Trophoblast cell (in vitro differentiated cells and primary cell): ENCODE data around the gene DNAH14.
"Not testable (repeated sequence)": the region's sequence is repeated elsewhere in the genome, so short reads cannot be mapped to it uniquely, and the experiment has no call there.

Experiments
- DNase-seq, 2 donors: peaks; one replicate each; pipeline ENCODE4 v3.0.0-alpha.2; 2016
- H2AFZ ChIP-seq: 2 replicates; pipeline ENCODE4 v1.6.1; 2013; ENCODE audit warnings: low read length, moderate library complexity, mild to moderate bottlenecking; ENCODE audit not compliant: insufficient read depth, poor library complexity
- H2AK5ac ChIP-seq: 2 replicates; pipeline ENCODE4 v1.6.1; 2013; ENCODE audit warnings: mild to moderate bottlenecking, low read length
- H2BK120ac ChIP-seq: 2 replicates; pipeline ENCODE4 v1.6.1; 2013; ENCODE audit warnings: low read length, mild to moderate bottlenecking, moderate library complexity; ENCODE audit not compliant: insufficient read depth, poor library complexity
- H2BK12ac ChIP-seq: 2 replicates; pipeline ENCODE4 v1.6.1; 2013; ENCODE audit warnings: mild to moderate bottlenecking, low read length, moderate library complexity
- H2BK5ac ChIP-seq: 2 replicates; pipeline ENCODE4 v1.6.1; 2013; ENCODE audit warnings: low read length, low read depth, moderate library complexity, mild to moderate bottlenecking; ENCODE audit not compliant: poor library complexity
- H3K14ac ChIP-seq: 2 replicates; pipeline ENCODE4 v1.6.1; 2013; ENCODE audit warnings: mild to moderate bottlenecking, low read length
- H3K18ac ChIP-seq: 2 replicates; pipeline ENCODE4 v1.6.1; 2013; ENCODE audit warnings: mild to moderate bottlenecking, low read length
- H3K23ac ChIP-seq: 2 replicates; pipeline ENCODE4 v1.6.1; 2013; ENCODE audit warnings: low read length
- H3K27ac ChIP-seq: 2 replicates; pipeline ENCODE4 v1.5.1; 2013; ENCODE audit warnings: low read depth, mild to moderate bottlenecking, inconsistent platforms, low read length, moderate library complexity
- H3K27me3 ChIP-seq: 2 replicates; pipeline ENCODE4 v1.6.1; 2013; ENCODE audit warnings: inconsistent platforms, mild to moderate bottlenecking, low read length, moderate library complexity; ENCODE audit not compliant: insufficient read depth
- H3K36me3 ChIP-seq, 2 experiments: 1 replicate in 1 of 2; 2 replicates in 1 of 2; pipeline ENCODE4 v1.6.1; 2013; ENCODE audit warnings: low read length in 2 of 2, mild to moderate bottlenecking in 2 of 2, moderate library complexity in 1 of 2; ENCODE audit not compliant: insufficient read depth in 2 of 2, control insufficient read depth in 1 of 2
- H3K4ac ChIP-seq: 2 replicates; pipeline ENCODE4 v1.6.1; 2013; ENCODE audit warnings: low read depth, mild to moderate bottlenecking, low read length, moderate library complexity
- H3K4me1 ChIP-seq, 2 experiments: 1 replicate in 1 of 2; 2 replicates in 1 of 2; pipeline ENCODE4 v1.6.1; 2013; ENCODE audit warnings: low read length in 2 of 2, mild to moderate bottlenecking in 2 of 2, moderate library complexity in 1 of 2; ENCODE audit not compliant: insufficient read depth in 2 of 2, control insufficient read depth in 1 of 2
- H3K4me2 ChIP-seq: 2 replicates; pipeline ENCODE4 v1.6.1; 2013; ENCODE audit warnings: inconsistent platforms, mild to moderate bottlenecking, low read length, moderate library complexity
- H3K4me3 ChIP-seq: 2 replicates; pipeline ENCODE4 v1.5.1; 2013; ENCODE audit warnings: mild to moderate bottlenecking, low read depth, low read length, inconsistent platforms
- H3K79me1 ChIP-seq: one replicate; pipeline ENCODE4 v1.6.1; 2013; ENCODE audit warnings: low read length
- H3K79me2 ChIP-seq: 2 replicates; pipeline ENCODE4 v1.6.1; 2013; ENCODE audit warnings: low read length, mild to moderate bottlenecking; ENCODE audit not compliant: control insufficient read depth, insufficient read depth, poor library complexity
- H3K9ac ChIP-seq: 2 replicates; pipeline ENCODE4 v1.6.1; 2013; ENCODE audit warnings: mild to moderate bottlenecking, low read length
- H3K9me3 ChIP-seq: 2 replicates; pipeline ENCODE4 v1.6.1; 2013; ENCODE audit warnings: low read depth, mild to moderate bottlenecking, control low read depth, inconsistent platforms, low read length; ENCODE audit not compliant: insufficient read depth
- H4K12ac ChIP-seq: 2 replicates; pipeline ENCODE4 v1.6.1; 2013; ENCODE audit warnings: low read depth, mild to moderate bottlenecking, low read length, moderate library complexity
- H4K8ac ChIP-seq: 2 replicates; pipeline ENCODE4 v1.6.1; 2013; ENCODE audit warnings: low read depth, mild to moderate bottlenecking, low read length, moderate library complexity
- H4K91ac ChIP-seq: one replicate; pipeline ENCODE4 v1.6.1; 2013; ENCODE audit warnings: low read depth, mild to moderate bottlenecking, low read length, moderate library complexity
- WGBS: extraction: QIAGEN DNeasy Blood & Tissue Kit; methylation state at CpG from one replicate; pipeline ENCODE4 v1.1.7; 2013; ENCODE audit warnings: missing lambda C conversion rate; ENCODE audit not compliant: insufficient read length, insufficient coverage; ENCODE audit errors: extremely low coverage; 5-methylcytosine and 5-hydroxymethylcytosine counted together

DNAH14 gene

DNA sequence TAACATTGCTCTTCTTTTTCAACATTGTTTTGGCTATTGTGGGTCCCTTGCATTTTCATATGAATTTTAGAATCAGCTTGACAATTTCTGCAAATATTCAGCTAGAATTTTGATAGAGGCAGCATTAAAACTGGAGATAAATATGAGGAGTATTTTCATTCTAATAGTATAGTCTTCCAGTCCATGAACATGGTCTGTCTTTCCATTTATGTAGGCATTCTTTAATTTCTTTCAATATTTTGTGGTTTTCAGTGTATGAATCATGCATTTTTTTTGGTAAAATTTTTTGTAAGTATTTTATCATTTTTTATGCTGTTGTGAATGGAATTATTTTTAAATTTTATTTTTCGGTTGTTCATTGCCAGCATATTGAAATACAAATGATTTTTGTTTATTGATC lies 97.2 kb downstream of the DNAH14 start:
- Histone ChIP-seq H3K4me1 (no peaks in the 10 kb centered on the region), H4K91ac (no peak overlapping the region), H3K79me2 (no peaks in the 10 kb centered on the region), H2BK5ac (no peak overlapping the region), H3K4me2 (no peak overlapping the region), H3K9me3 (no peaks in the 10 kb centered on the region), H3K27me3 (no peaks in the 10 kb centered on the region), H2BK120ac (no peak overlapping the region), H4K8ac (no peak overlapping the region), H3K9ac (no peak overlapping the region), H3K14ac (no peak overlapping the region), H3K4ac (no peak overlapping the region), H3K27ac (no peak overlapping the region), H3K23ac (no peak overlapping the region), H3K36me3 (no peaks in the 10 kb centered on the region), H3K4me3 (no peak overlapping the region), H3K18ac (no peak overlapping the region), H4K12ac (no peak overlapping the region), H3K79me1 (no peaks in the 10 kb centered on the region), H2AFZ (no peak overlapping the region), H2BK12ac (no peak overlapping the region), H2AK5ac (no peak overlapping the region)
- no peak for DNase-seq
- WGBS, result no CpG with 5 or more reads among the region's 1 CpG

- H3K79me2 ChIP-seq, H3K4ac ChIP-seq, H4K12ac ChIP-seq, H2BK5ac ChIP-seq, H4K91ac ChIP-seq, H3K9ac ChIP-seq, H3K79me1 ChIP-seq, H3K9me3 ChIP-seq, H3K14ac ChIP-seq, H3K4me1 ChIP-seq, H3K36me3 ChIP-seq, H2BK120ac ChIP-seq, H3K4me2 ChIP-seq, H3K27ac ChIP-seq, H2AK5ac ChIP-seq, H3K27me3 ChIP-seq, H3K18ac ChIP-seq, H3K23ac ChIP-seq, H2BK12ac ChIP-seq, H4K8ac ChIP-seq, H3K4me3 ChIP-seq, H2AFZ ChIP-seq, DNase-seq: not testable (repeated sequence)
- WGBS, result no CpG with 5 or more reads among the region's 1 CpG
Observed at GRCh38 chr1:225036441-225036840, 107.0 kb downstream of the DNAH14 start.

DNA sequence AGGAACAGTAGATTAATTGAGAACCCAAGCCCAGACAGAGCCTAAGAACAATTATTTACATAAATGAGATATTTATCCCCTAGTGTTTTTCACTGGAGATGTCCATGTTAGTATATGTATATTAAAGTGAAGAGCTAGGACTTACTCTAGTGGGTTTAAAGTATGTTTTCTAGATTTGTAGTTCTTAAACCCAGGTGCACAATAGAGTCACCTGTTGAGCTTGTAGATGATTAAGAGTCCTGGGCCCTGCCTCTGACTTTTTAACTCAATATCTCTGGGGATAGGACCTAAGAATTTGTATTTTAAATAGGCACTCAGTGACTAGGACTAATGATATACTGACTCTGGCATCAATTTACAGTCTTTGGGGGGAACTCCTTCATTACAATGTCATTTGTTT lies 112.8 kb downstream of the DNAH14 start:
- Histone ChIP-seq H3K9ac (no peak overlapping the region), H3K79me2 (no peaks in the 10 kb centered on the region), H3K4me3 (no peak overlapping the region), H2BK120ac (no peak overlapping the region), H3K4ac (no peak overlapping the region), H3K4me1 (no peaks in the 10 kb centered on the region), H3K27ac (no peak overlapping the region), H4K8ac (no peak overlapping the region), H3K18ac (no peak overlapping the region), H4K12ac (no peak overlapping the region), H3K79me1 (no peaks in the 10 kb centered on the region), H4K91ac (no peak overlapping the region), H3K36me3 (no peaks in the 10 kb centered on the region), H2AFZ (no peak overlapping the region), H3K9me3 (no peaks in the 10 kb centered on the region), H3K23ac (no peak overlapping the region), H2BK5ac (no peak overlapping the region), H3K4me2 (no peak overlapping the region), H2BK12ac (no peak overlapping the region), H3K14ac (no peak overlapping the region), H3K27me3 (no peaks in the 10 kb centered on the region), H2AK5ac (no peak overlapping the region)
- no peak for DNase-seq

GRCh38 chr1:225044258-225044657 lies 114.8 kb downstream of the DNAH14 start:
- H3K36me3 ChIP-seq, result no peaks in the 10 kb centered on the region
- no peaks in the 10 kb centered on the region for H3K79me1 ChIP-seq
- H2AK5ac ChIP-seq, result no peak overlapping the region
- H3K23ac ChIP-seq, result no peak overlapping the region
- H4K91ac ChIP-seq, result no peak overlapping the region
- no peak overlapping the region for H4K12ac ChIP-seq
- no peak overlapping the region for H3K4ac ChIP-seq
- H3K79me2 ChIP-seq, result no peaks in the 10 kb centered on the region
- H3K9ac ChIP-seq, result no peak overlapping the region
- no peaks in the 10 kb centered on the region for H3K9me3 ChIP-seq
- H2BK5ac ChIP-seq, result no peak overlapping the region
- H2BK12ac ChIP-seq, result no peak overlapping the region
- H2BK120ac ChIP-seq, result no peak overlapping the region
- no peak overlapping the region for H3K14ac ChIP-seq
- no peaks in the 10 kb centered on the region for H3K27me3 ChIP-seq
- no peak overlapping the region for H4K8ac ChIP-seq
- DNase-seq, result no peak
- H3K27ac ChIP-seq, result no peak overlapping the region
- H3K4me3 ChIP-seq, result no peak overlapping the region
- no peak overlapping the region for H3K4me2 ChIP-seq
- H3K18ac ChIP-seq, result no peak overlapping the region
- H3K4me1 ChIP-seq, result no peaks in the 10 kb centered on the region
- no peak overlapping the region for H2AFZ ChIP-seq

- Histone ChIP-seq H2BK12ac (no peak overlapping the region), H2AK5ac (no peak overlapping the region), H2AFZ (no peak overlapping the region), H3K9me3 (no peaks in the 10 kb centered on the region), H2BK120ac (no peak overlapping the region), H3K4ac (no peak overlapping the region), H3K9ac (no peak overlapping the region), H3K18ac (no peak overlapping the region), H3K27me3 (no peaks in the 10 kb centered on the region), H3K4me1 (no peaks in the 10 kb centered on the region), H3K79me1 (no peaks in the 10 kb centered on the region), H3K14ac (no peak overlapping the region), H4K12ac (no peak overlapping the region), H3K27ac (no peak overlapping the region), H3K36me3 (no peaks in the 10 kb centered on the region), H3K4me2 (no peak overlapping the region), H3K79me2 (no peaks in the 10 kb centered on the region), H4K91ac (no peak overlapping the region), H4K8ac (no peak overlapping the region), H3K4me3 (no peak overlapping the region), H2BK5ac (no peak overlapping the region), H3K23ac (no peak overlapping the region)
- no peak for DNase-seq
- whole genome bisulfite sequencing, result 100% methylated on average over 1 of the region's 2 CpGs
Observed at GRCh38 chr1:225049594-225049993, 120.1 kb downstream of the DNAH14 start.
